NCI-H1417 (cell line): ENCODE measurements around the gene SRD5A1.
A peak's percentile ranks its signal among the peaks of the same experiment; 100 is the strongest.

Experiments
- DNase-seq, 3 experiments: peaks; one replicate each; lab custom pipeline; 2025; lab: John Stamatoyannopoulos, UW

Gene SRD5A1

DNA sequence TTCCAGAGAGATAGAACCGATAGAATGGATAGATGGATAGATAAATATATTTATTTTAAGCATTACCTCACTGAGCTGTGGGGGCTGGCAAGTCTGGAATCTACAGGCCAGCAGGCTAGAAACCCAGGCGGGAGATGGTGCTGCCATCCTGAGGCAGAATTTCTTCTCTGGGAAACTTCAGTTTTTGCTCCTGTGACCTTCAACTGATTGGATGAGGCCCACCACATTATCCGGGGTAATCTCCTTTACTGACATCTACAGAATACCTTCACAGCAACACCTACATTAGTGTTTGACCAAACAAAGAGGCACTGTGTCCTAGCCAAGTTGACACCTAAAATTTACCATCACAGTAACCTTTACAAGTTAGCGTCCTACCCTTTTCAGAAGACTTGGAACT is 50.8 kb downstream of the SRD5A1 start:
- no peak for DNase-seq

DNA sequence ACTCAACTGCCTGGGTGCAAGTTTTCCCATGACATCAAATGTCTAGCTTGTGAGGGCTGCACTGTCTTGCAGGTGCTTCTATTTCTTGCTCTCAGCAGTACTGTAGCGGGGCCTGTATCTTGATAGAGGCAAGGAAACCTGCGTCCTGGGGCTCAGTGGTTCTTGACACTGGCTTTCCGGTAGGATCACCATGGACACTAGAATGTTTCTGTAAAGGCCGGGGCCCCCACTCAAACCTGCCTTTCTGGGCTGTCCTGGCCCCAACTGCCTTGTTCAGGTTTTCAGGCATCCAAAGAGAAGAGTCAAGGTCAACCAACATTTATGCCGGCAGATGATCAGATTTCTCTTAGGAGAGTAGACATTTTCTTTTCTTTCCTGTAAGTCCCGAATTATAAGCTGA is 53.3 kb downstream of the SRD5A1 start:
- no peak for DNase-seq

- no peak for DNase-seq
These were observed 53.7 kb downstream of the SRD5A1 start for GRCh38 chr5:6686915-6687409.

DNA sequence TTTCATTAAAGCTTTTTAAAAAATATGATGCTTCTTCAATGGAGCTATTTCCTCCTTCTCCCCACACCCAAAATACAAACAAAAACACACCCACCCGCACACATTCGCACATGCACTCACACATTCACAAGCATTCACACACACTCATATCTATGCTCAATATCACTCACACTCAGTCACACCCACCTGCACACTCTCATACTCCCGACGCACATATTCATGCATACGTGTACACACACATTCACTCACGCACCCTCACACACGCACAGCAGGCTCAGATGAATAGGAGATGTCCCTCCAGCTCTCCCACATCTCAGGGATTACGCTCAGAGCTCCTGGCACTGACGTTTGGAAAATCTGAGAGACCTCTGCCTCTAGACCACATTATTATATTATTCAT is 54.3 kb downstream of the SRD5A1 start:
- DNase-seq, result no peak

- DNase-seq, result no peak
These were observed 59.7 kb downstream of the SRD5A1 start for GRCh38 chr5:6692906-6693305.

DNA sequence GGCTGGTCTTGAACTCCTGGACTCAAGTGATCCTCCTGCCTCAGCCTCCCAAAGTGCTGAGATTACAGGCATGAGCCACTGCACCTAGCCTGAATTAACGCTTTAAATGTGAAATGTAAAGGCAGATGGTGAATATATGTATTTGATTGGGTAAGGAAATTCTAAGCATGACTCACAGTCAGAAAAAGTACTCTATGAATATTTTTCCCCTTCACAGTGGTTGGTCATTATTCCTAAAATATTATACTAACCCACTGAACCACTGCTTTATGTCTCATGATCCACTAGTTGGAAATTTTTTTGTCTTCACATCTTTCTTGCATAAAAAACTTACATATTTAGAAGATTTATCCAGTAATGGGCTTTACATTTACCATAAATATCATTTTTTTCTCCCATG is 65.5 kb downstream of the SRD5A1 start:
- DNase-seq, result no peak

GRCh38 chr5:6699357-6699756 is 66.1 kb downstream of the SRD5A1 start:
- DNase-seq, result no peak

- no peak for DNase-seq
These were observed 66.9 kb downstream of the SRD5A1 start for GRCh38 chr5:6700074-6700684.

DNA sequence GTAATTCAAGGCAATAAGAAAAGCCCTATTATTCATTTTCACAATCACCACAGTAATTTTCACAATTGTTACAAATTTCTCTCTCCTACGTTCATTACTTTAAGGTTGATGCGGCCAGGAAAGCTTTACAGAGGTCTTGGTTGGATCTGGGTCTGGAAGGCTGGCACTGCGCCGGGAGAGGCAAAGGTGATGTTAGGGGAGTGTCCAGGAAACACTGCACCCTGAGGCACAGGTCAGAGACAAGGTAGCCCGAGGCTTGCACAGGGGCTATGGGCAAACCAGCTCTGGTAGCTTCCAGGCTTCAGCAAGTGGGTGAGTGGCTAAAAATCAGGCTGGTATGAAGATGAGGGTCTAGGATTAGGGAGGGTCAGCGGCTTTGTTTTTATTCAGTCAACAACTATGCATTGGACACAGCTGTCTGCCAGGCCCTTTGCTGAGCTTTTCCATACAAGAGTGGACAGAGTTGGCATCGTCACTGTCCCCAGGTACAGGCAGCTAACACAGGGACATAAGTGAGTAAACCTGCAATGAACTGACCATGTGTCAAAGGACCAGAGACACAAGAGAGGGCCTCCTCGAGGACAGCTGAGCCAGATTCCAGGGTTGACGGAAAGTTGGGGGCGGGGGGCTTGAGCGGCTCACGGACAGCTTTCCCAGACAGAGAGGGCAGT is 67.6 kb downstream of the SRD5A1 start:
- DNase-seq, result no peak

GRCh38 chr5:6701491-6701890 is 68.3 kb downstream of the SRD5A1 start:
- DNase-seq, result no peak

- DNase-seq, result no peak
These were observed 69.4 kb downstream of the SRD5A1 start for GRCh38 chr5:6702633-6703032.

DNA sequence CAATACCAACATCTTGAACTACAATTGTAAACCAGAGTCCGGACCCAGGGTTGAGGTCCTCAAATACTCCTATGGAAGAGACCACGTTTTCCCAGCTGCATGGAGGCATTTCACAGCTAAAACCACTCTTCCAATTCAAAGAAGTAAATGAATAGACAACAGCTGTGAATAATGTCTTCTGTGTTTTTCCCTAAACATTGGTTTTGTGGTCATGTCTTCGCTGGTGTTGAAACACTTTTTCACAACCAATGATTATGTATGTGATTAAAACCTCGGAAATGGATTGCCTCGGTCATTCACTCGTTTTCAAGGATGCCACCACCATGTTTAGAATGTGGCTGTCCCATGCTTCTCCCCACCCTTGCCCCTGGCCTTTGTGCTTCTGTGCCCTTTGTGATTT is 70.6 kb downstream of the SRD5A1 start:
- DNase-seq, result no peak

DNA sequence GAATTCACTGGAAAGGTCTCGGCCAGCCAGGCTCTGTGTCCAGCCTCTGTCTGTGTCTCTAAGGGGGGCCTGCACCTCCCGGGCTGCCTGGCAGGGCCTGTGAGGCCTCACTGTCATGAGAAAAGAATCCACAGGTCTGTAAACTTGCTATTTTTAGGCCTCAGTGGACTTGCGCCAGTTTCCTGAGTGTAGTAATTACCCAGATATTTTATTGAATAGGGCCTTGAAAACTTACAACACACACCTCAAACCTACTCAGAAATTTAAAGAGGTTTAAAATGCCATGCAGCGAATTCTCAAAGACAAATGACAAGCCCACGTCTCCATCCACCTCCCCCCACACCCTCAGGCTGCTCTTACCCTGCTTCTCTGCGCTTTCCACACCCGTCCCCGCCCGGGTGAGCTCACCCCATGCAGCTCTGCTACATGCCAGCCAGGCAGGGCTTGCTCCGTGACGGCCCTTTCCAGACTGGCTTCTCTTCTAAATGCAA is 71.2 kb downstream of the SRD5A1 start:
- no peak for DNase-seq

DNA sequence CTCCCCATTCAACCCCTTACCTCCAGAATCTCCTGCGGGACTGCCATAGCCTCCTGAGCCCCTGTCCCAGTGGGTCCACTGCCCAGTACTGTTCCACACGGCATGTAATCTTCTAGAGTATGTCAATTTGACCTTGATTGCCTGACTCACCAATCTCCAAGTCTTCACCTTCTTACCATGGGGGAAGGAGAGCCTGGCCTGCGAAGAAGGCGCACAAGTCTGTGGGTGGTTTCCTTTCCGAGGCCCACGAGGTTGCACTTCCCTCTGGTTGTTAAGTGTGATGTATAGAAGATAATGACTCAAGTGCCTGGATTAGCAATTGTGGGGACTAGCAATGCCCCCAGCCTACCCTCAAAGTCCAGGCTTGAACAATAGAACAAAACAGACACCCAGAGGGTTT is 71.8 kb downstream of the SRD5A1 start:
- DNase-seq, result no peak

- no peak for DNase-seq
These were observed 72.7 kb downstream of the SRD5A1 start for GRCh38 chr5:6705959-6706358.

GRCh38 chr5:6707852-6708251 is 74.6 kb downstream of the SRD5A1 start:
- DNase-seq, result no peak

GRCh38 chr5:6708814-6709213 is 75.6 kb downstream of the SRD5A1 start:
- no peak for DNase-seq

- DNase-seq, result no peak
These were observed 76.8 kb downstream of the SRD5A1 start for GRCh38 chr5:6710070-6710469.

DNA sequence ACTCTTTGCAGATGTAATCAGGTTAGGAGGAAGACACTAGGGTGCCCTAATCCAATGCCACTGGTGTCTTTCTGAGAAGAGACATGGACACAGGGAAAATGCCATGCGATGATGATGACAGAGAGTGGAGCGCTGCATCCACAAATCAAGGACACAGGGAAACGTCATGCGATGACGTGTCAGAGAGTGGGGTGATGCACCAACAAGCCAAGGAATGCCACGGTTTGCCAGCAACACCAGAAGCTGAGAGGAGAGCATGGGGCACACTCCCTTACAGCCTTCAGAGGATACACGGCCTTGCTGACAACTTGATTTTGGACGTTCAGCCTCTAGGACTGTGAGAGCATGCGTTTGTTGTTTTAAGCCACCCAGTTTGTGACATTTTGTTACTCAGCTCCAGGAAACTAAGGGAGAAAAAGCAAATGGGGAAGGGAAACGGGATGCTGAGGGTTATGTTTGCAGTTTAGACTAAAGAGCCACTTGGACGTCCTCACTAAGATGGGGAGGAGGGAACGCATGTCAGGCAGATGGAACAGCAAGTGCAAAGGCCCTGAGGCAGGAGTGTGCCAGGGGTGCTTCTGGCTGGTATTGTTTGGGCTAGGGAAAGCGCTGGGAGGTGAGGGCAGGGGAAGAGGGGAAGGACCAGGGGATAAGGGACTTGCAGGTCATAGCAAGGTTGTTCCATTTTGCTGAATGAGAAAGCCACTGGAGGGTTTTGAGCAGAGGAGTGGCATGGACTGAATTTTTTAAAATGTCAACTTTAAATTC is 77.5 kb downstream of the SRD5A1 start:
- DNase-seq, result no peak

DNA sequence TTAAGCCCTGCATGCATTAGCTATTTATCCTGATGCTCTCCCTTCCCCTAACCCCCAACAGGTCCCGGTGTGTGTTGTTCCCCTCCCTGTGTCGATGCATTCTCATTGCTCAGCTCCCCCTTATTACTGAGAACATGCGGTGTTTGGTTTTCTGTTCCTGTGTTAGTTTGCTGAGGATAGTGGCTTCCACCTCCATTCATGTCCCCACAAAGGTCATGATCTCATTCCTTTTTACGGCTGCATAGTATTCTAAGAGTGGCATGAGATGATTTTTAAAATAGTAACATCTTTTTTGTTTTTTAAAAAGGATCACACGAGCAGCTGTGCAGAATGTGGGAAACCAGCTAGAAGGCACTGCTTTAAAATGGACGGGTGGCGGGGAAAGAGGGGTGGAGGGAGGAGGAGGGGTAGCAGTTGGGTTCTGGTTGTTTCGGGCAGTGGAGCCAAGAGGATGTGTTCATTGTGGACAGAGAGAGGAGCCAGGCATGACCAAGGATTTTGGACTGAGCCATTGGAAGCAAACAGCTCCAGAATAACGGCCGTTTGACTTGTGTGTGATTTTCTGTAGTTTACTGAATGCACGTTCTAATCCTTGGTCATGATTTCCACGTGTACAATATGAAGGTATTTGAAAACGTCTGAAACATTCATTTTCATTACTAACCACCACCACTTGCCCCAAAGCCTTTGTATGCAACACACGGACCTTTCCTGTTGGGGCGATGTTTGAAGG is 78.3 kb downstream of the SRD5A1 start:
- no peak for DNase-seq

GRCh38 chr5:6712142-6712576 is 78.9 kb downstream of the SRD5A1 start:
- DNase-seq, result peak; percentile 55 to 83 (median 78)

DNA sequence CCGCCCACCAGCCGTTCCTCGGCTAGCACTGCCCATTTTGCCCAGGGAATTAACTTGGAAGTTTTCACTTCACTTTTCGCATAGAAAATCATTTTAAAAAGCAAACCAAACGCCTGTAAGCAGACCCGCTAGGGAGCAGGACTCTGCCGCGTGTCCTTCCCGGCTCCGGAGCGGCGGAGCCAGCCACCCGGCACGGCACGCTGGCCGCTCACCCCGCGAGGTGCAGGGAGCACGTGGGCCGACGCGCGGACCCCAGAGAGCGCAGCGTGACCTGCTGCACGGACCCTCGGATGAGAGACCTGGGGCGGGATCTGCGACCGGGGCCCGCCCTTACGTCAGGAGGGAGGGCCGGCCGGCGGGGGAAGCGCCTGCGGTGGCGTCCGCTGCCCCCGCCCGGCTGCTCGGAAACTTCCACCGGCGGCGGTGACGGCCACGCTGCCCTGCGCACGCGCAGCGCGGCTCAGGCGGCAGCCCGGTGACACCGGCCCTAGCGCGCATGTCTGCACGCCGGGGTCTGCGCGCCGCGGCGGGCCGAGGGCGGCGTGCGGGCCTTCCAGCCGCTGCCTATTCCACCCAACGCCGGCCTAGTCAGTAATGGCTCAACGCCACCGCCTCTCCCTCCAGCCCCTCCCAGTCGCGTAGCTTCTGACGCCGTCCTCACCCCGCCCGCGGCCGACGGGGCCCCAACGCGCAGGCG is 79.5 kb downstream of the SRD5A1 start:
- peak; percentile 56 to 99 (median 99) for DNase-seq
